Stimulated activated CD8-positive, alpha-beta memory T cell treated with anti-CD3 and anti-CD28 coated beads, Interleukin-2, amount 100 ng/mL, for 1 hour (primary cell): Measurements from ENCODE around the gene STAB1.

Experiments
- DNase-seq, 2 donors: peaks; one replicate each; pipeline ENCODE4 v3.0.0-alpha.2; 2020; ENCODE audit warnings: low read depth in 2 of 2

The STAB1 gene, protein sequence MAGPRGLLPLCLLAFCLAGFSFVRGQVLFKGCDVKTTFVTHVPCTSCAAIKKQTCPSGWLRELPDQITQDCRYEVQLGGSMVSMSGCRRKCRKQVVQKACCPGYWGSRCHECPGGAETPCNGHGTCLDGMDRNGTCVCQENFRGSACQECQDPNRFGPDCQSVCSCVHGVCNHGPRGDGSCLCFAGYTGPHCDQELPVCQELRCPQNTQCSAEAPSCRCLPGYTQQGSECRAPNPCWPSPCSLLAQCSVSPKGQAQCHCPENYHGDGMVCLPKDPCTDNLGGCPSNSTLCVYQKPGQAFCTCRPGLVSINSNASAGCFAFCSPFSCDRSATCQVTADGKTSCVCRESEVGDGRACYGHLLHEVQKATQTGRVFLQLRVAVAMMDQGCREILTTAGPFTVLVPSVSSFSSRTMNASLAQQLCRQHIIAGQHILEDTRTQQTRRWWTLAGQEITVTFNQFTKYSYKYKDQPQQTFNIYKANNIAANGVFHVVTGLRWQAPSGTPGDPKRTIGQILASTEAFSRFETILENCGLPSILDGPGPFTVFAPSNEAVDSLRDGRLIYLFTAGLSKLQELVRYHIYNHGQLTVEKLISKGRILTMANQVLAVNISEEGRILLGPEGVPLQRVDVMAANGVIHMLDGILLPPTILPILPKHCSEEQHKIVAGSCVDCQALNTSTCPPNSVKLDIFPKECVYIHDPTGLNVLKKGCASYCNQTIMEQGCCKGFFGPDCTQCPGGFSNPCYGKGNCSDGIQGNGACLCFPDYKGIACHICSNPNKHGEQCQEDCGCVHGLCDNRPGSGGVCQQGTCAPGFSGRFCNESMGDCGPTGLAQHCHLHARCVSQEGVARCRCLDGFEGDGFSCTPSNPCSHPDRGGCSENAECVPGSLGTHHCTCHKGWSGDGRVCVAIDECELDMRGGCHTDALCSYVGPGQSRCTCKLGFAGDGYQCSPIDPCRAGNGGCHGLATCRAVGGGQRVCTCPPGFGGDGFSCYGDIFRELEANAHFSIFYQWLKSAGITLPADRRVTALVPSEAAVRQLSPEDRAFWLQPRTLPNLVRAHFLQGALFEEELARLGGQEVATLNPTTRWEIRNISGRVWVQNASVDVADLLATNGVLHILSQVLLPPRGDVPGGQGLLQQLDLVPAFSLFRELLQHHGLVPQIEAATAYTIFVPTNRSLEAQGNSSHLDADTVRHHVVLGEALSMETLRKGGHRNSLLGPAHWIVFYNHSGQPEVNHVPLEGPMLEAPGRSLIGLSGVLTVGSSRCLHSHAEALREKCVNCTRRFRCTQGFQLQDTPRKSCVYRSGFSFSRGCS (N-terminal part only)

DNA sequence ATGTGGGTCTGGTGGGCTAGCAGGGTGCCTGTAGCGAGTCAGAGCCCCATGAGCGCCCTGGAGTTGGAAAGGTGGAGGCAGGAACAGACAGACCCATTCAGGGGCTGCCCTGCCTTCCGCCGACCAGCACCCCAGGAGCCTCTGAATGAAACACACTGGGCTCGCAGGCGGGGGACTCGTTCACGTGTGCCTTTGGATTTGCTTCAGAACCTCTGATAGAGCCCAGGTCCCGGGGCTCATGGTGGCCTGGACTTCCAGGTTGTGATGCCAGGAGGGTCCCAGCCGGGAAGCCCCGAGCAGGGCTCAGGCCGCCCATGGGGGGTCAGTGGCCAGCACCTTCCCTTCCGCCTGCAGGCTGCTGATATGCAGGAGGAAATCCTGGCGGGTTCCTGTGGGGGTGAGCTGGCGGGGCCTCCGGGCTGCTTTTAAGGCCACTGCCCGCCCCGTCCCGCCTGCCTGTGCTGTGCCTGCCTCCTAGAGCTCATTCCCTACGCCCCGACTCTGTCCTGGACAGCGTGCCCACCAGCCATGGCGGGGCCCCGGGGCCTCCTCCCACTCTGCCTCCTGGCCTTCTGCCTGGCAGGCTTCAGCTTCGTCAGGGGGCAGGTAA lies at the start of gene STAB1:
Gene STAB1, plus strand, starts transcription at position 453 of the 610 bp plus-strand sequence. Its CDS starts 76 bp downstream, at position 529.
- DNase-seq, result no peak

DNA sequence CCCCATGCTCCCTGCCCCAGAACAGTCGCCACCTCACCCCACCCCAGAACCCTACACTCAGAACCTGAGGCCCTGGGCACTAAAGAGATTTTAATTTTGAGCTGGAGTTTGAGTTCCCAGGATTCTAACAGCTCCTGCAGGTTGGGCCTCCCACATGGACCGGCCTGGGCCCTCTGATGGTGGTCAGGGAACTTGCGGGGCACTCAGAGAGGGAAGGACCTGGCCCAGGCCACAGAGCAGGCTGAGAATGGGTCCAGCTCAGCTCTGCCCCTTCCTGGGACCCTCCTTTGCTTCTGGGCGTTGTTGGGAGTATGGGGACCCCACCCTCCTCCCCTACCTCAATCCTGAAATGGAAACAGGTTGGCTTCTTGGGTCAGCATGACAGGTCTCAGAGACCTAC lies 49.1 kb upstream of the STAB1 start:
- DNase-seq, result no peak

DNA sequence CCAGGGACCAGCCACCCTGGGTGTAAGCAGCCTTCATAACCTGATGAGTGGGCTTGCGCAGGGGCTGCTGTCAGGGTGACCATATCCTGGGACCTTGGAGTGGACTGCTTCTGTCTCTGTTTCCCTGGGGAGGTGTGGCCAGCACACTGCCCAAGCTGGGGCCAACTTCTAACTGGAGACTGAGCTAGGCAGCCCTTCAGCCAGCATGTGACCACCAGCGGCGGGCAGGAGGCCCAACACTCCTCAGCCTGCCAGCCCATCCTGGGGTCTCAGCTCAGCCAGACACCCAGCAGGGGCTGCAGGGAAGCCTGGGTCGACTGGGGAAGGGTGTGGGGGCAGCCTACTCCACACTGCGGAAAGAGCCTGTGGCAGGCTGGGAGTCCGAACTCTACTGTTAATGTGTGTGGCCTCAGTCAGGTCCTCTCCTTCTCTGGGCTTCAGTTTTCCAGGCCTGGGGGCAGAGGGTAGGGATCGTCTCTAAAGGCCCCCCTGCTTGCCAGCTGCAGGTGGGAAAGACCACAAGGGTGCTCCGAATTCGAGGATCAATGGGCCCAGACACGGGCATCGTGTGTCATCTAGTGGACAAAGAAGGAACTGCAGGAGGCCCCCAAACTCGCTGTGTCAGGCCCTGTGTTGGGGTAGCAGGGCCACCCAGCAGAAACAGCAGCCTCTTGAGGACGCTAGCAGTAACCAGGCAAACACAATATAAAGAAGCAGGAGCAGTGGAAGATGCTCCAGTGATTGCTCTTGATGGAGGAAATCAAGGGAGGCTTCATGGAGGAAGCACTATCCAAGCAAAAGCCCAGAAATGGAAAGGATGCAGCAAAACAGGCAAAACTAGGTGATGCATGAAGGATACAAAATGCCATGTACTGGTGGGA lies 48.3 kb upstream of the STAB1 start:
- peak; percentile 47 to 54 for DNase-seq

DNA sequence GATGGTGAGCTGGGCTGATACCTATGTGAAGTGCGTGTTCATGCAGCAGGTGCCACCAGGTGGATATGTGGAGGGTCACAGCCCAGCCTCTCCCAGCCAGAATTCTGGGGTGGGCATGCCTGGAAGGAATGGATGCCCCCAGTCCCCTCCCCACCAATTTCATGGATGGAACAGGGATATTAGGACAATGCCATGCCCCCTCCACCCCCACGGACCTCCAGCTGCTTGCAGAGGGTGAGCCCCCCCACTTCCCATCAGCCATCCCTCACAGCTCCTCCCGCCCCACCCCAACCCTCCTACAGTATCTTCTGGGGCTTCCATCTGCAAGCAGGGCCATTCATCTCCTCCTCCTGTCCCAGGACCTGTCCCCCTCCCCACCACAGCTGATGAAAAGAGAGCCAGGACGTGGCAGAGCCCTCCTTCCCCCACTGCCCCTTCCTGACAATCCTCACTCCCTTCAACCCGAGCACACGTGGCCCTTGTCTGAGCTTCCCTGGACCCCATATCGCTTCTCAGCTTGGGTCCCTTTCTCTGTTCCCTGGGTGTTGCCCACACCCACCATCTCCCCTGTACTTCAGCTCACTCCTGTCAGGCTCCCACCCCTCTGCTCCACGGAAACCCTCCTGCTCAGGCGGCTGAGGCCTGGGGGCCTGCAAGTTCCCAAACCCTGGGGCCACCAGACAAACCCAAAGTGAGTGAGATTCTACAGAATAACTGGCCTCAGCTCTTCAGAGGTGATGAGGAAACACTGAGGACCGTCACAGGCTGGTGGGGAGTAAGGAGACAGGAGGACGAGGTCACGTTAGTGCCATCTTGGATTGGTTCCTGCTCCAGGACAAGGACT lies 47.4 kb upstream of the STAB1 start:
- DNase-seq, result no peak

DNA sequence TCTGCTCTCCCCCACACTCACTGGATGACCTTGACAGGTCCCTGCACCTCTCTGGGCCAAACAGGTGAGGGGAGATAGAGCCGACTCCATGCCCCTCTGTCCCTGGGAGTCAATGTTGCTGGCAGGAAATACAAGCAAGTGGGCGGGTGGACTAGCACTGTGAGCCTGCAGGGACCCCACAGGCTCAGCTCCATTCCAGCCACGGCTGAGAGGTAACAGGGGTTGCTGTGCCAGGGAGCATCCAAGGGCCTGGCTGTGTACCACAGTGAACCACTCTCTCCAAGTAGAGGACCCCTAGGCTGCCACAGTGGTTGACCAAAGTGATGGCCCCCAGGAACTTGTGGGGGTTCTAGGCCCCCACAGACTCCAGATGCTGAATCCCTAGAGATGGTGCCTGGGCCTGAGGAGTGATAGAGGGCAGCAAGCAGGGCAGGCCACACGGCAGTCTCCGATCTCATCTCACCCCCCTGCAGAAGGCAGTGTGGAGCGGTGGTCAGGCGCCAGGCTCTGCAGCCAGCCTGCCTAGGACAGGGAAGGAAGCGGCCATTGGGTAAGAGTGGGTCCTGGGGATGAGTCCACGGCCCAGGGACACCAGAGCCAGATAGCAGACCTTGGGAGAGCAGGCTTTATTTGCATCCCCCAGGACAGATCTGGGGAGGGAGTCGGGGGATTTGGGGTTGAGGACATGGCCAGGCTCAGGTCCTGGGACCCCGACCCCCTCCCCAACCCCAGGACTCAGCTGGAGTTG lies 44.5 kb upstream of the STAB1 start:
- no peak for DNase-seq

DNA sequence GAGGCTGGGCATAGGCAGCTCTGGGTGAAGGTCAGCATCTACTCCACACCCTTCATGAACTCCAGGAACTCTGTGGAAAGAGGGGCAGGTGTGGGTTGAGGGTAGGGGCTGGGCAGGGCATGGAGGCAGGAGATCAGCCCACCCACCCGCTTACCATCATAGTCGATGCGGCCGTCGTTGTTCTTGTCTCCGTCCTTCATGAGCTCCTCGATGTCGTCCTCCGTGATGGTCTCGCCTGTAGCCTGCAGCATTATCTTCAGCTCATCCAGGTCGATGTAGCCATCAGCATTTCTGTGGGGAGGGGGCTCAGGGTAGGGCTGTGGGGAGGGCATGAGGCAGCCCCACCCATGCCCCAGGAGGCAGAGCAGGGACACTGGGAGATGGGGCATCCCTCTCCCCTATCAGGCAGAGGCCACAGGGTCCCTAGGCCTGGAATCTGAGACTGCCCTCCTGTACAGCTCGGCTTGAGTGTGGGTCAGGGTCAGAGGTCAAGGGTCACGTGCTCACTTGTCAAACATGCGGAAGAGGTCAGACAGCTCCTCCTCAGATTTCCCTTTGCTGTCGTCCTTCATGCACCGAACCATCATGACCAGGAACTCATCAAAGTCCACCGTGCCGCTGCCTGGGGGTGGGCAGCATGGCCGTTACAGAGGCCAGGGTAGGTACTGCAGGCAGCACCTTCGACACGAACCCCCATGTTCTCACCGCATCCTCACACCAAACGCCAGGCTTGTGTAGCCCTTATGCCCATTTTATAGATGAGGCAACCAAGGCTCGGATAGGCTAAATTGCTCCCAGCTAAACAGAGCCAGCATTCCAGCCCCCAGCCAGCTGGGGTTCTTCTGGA lies 43.7 kb upstream of the STAB1 start:
- no peak for DNase-seq

DNA sequence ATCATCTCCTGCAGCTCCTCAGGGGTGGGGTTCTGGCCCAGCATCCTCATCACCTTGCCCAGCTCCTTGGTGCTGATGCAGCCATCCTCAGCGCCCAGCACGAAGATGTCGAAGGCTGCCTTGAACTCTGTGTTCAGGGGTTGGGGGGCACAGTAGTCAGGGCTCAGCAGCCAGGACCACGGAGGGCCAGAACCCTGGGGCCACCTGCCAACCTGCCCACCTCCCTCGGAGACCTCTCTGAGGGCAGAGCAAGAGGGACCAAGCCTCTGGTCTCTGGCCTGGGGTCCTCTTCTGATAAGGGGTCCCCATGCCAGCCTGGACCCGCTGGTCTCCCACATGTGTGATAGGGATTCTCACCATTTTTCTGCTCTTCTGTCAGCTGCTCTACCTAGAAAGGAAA lies 43.0 kb upstream of the STAB1 start:
- no peak for DNase-seq

DNA sequence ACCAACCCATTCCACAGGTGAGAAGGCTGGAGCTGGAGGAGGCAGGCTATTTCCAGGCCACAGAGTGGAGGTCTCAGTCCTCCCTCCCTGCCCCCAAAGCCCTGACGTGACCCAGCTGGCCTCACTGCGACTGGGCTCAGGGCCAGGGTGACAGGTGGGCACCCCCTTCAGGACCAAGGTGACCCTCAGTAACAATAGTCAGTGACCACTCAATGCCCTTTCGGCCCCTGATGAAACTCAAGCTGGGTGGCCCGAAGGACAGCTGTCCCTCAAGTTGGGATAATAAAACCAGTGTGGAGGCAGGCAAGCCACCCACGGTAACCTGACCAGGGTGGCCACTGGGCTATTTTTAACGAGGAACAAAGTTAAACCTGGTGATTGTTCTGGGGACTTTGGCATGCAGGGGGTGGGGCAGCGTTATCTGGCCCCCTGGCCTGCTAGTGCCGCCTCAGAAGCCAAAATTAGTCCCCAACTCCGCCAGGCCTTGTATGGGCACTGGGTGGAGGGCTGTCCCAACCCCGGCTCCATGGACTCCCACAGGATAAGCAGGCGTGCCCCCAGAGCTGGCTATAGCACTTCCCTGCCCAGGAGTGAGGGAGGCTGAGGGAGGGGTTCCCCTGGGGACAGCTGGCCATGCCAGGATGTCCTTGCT lies 42.4 kb upstream of the STAB1 start:
- no peak for DNase-seq

DNA sequence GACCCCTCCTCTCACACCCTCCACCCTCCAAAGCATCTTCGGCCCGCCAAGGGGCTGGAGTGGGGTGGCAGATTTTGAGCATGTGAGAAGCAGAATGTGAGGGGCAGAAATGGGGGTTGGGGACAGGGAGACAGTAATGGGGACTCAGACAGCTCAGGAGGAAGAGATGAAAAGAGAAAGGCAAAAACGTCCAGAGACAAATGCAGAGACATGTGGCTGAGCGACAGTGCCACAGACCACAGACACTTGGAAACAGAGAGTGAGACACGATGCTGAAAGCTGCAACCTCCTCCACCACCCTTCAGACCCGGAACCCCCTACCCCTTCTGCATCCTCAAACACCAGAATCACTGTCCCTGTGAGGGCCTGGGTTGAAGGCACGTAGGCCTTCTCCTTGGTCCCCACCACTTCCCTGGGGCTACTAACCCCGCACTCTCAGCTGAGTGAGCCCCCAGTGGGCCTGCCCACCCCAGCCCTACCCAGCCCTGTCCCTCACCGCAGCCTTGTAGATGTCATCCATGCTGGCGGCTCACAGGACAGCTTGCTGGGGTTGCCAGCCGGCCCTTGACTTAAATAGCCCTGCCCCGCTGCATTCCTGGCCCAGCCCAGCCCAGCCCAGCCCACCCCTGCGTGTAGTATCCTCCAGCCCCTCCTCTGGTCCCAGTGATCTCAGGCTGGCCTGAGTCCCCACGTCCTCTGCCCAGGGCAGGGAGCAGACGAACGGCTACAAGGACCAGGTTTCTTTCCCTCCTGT lies 41.5 kb upstream of the STAB1 start, which contains the start of gene TNNC1:
Gene TNNC1, minus strand, starts transcription at position 546 of the 754 bp plus-strand sequence. Its CDS starts 26 bp downstream, at position 520.
- no peak for DNase-seq

DNA sequence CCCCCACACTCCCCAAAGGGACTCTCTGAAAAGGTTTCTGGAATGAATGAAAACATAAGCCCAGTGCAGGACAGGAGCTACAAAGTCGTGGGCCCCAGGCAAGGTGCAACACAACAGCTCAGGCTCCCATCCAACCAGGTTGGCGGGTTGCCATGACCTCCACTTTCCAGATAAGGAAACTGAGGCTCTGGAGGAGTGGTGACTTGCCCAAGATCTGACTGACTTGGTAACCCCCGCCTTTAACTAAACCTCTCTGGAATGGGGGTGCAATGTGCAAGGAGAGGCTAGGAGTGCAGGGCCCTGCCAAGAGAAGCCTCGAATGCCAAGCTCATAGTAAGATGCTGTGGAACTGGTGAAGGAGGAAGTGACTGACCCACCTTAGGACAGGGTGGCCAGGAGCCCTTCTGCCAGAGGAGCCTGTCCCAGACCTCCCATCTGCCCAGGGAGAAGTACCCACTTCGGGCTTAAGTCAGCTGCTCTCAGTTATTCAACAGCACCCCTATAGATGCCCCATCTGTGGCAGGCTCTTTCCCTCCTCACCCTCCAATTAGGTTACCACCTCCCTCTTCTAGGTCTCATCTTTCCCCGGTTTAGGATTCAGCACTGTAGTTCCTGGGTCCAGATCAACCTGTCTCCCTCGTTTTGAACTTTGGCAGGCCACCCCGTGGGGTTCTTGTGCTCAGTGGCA lies 40.7 kb upstream of the STAB1 start:
- no peak for DNase-seq

DNA sequence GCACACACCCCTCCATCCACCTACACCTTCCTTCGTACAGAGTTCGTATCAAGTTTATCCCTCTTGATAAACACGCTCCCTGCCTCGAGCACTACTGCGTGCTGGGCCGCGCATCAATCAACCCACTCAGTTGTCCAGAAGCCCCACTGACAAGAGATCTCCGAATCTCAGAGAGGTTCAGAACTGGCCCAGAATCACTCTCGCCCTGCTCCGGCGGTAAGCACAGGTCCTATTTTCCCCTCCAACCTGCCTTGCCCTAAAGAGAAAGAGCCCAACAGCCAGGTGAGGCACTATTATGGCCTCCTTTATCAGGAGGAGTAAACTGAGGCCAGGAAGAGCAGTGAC lies 40.2 kb upstream of the STAB1 start:
- DNase-seq, result no peak

DNA sequence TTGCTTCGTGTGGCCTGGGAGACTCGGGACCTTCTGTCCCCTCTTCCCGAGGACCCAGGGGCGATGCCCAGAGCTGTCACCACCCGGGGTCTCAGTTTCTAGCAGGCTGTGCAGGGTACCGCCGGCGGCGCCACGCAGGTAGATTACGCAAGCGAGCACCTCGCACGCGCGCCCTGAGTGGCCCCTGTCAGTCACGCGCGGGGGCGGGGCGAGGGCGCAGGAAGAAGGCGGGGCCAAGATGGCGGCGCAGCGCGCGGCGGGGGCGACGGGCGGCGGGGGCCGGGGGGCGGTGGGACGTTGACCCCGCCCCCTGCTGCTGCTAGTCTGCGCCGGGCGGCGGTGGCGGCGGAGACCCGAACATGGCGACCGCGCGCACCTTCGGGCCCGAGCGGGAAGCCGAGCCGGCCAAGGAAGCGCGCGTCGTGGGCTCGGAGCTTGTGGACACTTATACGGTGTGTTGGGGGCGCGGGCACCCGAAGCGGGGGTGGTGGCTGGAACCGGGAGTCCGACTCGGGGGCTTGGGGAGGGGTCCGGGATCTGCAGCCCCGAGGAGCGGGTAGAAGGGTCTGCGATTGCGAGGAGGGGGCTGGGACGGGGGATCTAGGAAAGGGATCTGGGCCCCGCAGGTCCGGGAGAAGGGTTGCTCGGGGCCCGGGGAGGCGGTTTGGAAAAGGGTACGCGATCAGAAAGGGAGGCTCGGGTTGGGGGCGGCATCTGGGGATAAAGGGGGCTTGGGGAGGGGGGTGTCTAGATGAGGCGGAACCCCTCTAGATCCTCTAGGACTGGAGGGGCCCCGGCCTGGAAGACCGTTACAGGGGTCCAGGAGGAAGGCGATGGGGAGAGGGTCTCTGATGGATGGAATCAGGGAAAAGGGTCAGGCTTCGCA lies 39.6 kb upstream of the STAB1 start, which contains the start of gene NISCH:
Gene NISCH, plus strand, starts transcription at position 322 of the 886 bp plus-strand sequence. Its CDS starts 38 bp downstream, at position 360.
- DNase-seq, result peak; percentile 93 to 95

DNA sequence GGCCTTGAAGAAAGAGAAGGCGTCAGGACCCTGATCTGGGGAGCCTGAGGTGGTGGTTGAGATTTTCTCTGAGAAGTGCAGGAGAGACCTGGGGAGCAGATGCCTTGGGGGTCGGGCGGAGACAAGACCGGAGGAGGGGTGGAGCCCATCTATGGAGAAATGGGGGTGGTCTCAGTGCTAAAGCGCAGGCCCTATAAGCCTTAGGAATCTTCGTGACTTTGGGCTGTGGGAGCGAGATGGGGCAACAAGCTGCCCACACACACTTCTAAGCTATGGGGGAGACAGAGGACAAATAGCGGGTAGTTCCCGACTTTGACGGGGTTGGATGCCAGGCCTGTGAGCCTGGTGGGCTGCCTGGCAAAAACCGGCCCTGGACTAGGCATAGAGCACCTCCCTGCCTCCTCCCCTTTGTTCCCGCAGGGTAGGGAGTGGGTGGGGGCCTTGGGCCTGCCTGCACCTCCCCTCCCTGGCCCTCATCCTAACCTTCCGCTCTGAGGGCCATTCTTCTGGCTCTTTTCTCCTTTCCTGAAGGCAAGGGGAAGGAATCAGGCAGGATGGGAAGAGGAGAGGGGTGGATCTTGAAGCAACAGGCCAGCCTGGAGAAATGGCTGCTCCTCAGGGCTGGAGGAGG lies 38.9 kb upstream of the STAB1 start:
- no peak for DNase-seq

DNA sequence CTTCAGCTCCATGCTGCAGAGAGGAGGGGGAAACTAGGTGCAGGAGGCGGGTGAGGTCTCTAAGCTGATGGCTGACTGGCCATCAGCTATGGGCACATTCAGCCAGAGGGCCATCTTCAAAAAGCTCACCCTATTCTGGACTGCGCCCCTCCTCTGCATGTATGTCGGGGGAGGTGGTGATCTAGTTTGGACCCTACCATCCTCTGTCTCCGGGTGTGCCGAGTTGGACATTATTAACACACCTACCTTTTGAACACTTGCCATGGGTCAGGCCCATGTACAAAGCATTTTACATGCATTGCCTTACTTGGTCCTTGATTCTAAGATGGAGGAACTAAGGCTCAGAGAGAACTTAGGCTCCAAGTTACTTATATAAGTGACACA lies 38.3 kb upstream of the STAB1 start:
- DNase-seq, result no peak
